ENCODE results near the gene AAK1. TPM values are rescaled to one million over a fixed set of nuclear protein-coding genes. Genes with fewer than 3 reads are reported as not detected.
"Not testable (repeated sequence)": the region's sequence is repeated elsewhere in the genome, so short reads cannot be mapped to it uniquely, and the experiment has no call there.

Gene AAK1
- total and polyA plus RNA-seq, 2 donors (not counting 1 experiment from before 2014, with no cell fraction given) = 43.5 to 45.7 TPM

GRCh38 chr2:69424419-69424818 lies 219.1 kb downstream of the AAK1 start:
- TF ChIP-seq EZH2 (IDR thresholded peaks at IDR 0.05; ENCODE audit: low read length, missing control alignments) = no peak
- no peak for TF ChIP-seq CTCF (conservative IDR thresholded peaks at IDR 0.05 in 1 of 2, IDR thresholded peaks at IDR 0.05 in 1 of 2; ENCODE audit: low read depth in 1 of 2, low read length in 2 of 2)
- no peaks in the 10 kb centered on the region for H3K27me3 ChIP-seq (ENCODE audit: control insufficient read depth, insufficient read depth, low read length)
- no peak overlapping the region for H3K4me3 ChIP-seq (replicated peaks in 1 of 4; ENCODE audit: control extremely low read depth in 1 of 4, insufficient read depth in 1 of 4, low read depth in 3 of 4, low read length in 4 of 4)
- no peaks in the 10 kb centered on the region for H3K79me2 ChIP-seq (ENCODE audit: control insufficient read depth, insufficient read depth, low read length)
- H3K4me2 ChIP-seq (ENCODE audit: extremely low read depth, insufficient read depth, low read length) = no peak overlapping the region
- H2AFZ ChIP-seq (ENCODE audit: low read length) = no peak overlapping the region
- no peaks in the 10 kb centered on the region for H3K36me3 ChIP-seq (ENCODE audit: control insufficient read depth, insufficient read depth, low read length)
- H3K9ac ChIP-seq (ENCODE audit: insufficient read depth, low read length) = no peak overlapping the region
- no peak overlapping the region for H3K27ac ChIP-seq (ENCODE audit: insufficient read depth, low read length)
- H3K4me1 ChIP-seq (ENCODE audit: control insufficient read depth, extremely low read depth, insufficient read depth, low read length) = no peaks in the 10 kb centered on the region
- no peak for DNase-seq (ENCODE audit: low read depth in 2 of 2)
- H3K9me3 ChIP-seq (ENCODE audit: control insufficient read depth, insufficient read depth, low read depth, low read length) = no peaks in the 10 kb centered on the region
- no peaks in the 10 kb centered on the region for H4K20me1 ChIP-seq (ENCODE audit: control insufficient read depth, extremely low read depth, insufficient read depth, low read length)

GRCh38 chr2:69422198-69422597 lies 221.3 kb downstream of the AAK1 start:
- no peak for DNase-seq (ENCODE audit: low read depth in 2 of 2)
- H3K27me3 ChIP-seq (ENCODE audit: control insufficient read depth, insufficient read depth, low read length) = no peaks in the 10 kb centered on the region
- H2AFZ ChIP-seq (ENCODE audit: low read length) = no peak overlapping the region
- H3K4me1 ChIP-seq (ENCODE audit: control insufficient read depth, extremely low read depth, insufficient read depth, low read length) = no peaks in the 10 kb centered on the region
- H3K4me3 ChIP-seq (replicated peaks in 1 of 4; ENCODE audit: control extremely low read depth in 1 of 4, insufficient read depth in 1 of 4, low read depth in 3 of 4, low read length in 4 of 4) = no peak overlapping the region
- H3K36me3 ChIP-seq (ENCODE audit: control insufficient read depth, insufficient read depth, low read length) = no peaks in the 10 kb centered on the region
- H3K9ac ChIP-seq (ENCODE audit: insufficient read depth, low read length) = no peak overlapping the region
- H3K4me2 ChIP-seq (ENCODE audit: extremely low read depth, insufficient read depth, low read length) = no peak overlapping the region
- H3K27ac ChIP-seq (ENCODE audit: insufficient read depth, low read length) = no peak overlapping the region
- H3K9me3 ChIP-seq (ENCODE audit: control insufficient read depth, insufficient read depth, low read depth, low read length) = no peaks in the 10 kb centered on the region
- TF ChIP-seq EZH2 (IDR thresholded peaks at IDR 0.05; ENCODE audit: low read length, missing control alignments) = no peak
- no peak for TF ChIP-seq CTCF (conservative IDR thresholded peaks at IDR 0.05 in 1 of 2, IDR thresholded peaks at IDR 0.05 in 1 of 2; ENCODE audit: low read depth in 1 of 2, low read length in 2 of 2)
- no peaks in the 10 kb centered on the region for H3K79me2 ChIP-seq (ENCODE audit: control insufficient read depth, insufficient read depth, low read length)
- H4K20me1 ChIP-seq (ENCODE audit: control insufficient read depth, extremely low read depth, insufficient read depth, low read length) = no peaks in the 10 kb centered on the region

DNA sequence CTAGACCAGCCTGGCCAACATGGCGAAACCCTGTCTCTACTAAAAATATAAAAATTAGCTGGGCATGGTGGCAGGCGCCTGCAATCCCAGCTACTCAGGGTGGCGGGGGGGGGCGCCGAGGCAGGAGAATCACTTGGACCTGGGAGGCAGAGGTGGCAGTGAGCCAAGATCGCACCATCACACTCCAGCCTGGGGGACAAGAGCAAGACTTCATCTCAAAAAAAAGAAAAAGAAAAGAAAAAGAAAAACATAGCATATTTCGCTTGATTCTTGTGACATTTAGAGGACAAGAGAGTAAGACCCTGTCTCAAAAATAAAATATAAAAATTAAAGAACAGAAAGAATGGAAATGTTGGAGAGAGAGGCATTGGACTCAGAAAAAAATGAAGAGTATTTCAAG lies 224.4 kb downstream of the AAK1 start:
- H4K20me1 ChIP-seq (ENCODE audit: control insufficient read depth, extremely low read depth, insufficient read depth, low read length); H2AFZ ChIP-seq (ENCODE audit: low read length); H3K36me3 ChIP-seq (ENCODE audit: control insufficient read depth, insufficient read depth, low read length); H3K4me1 ChIP-seq (ENCODE audit: control insufficient read depth, extremely low read depth, insufficient read depth, low read length); H3K4me3 ChIP-seq (replicated peaks in 1 of 4; ENCODE audit: control extremely low read depth in 1 of 4, insufficient read depth in 1 of 4, low read depth in 3 of 4, low read length in 4 of 4); H3K79me2 ChIP-seq (ENCODE audit: control insufficient read depth, insufficient read depth, low read length); H3K27ac ChIP-seq (ENCODE audit: insufficient read depth, low read length); DNase-seq (ENCODE audit: low read depth in 2 of 2); H3K9ac ChIP-seq (ENCODE audit: insufficient read depth, low read length); H3K4me2 ChIP-seq (ENCODE audit: extremely low read depth, insufficient read depth, low read length); H3K27me3 ChIP-seq (ENCODE audit: control insufficient read depth, insufficient read depth, low read length); H3K9me3 ChIP-seq (ENCODE audit: control insufficient read depth, insufficient read depth, low read depth, low read length): not testable (repeated sequence)

All from fibroblast of lung (primary cell).